Kidney (tissue), 14 donors: Measurements from ENCODE around the gene CARD10. TPM values are rescaled to one million over a fixed set of nuclear protein-coding genes. Genes with fewer than 3 reads are reported as not detected.
"Not testable (repeated sequence)": the region's sequence is repeated elsewhere in the genome, so short reads cannot be mapped to it uniquely, and the experiment has no call there.

Source experiments
- DNase-seq, 5 donors: peaks; one replicate each; pipeline ENCODE4 v3.0.0-alpha.2; 2013 to 2020
- FAIRE-seq: peaks from 2 replicates; lab custom pipeline; 2012; peaks lifted over from hg19 to GRCh38; lab: Jason Lieb, UNC
- H3K27ac ChIP-seq, 2 donors: one replicate each; pipeline ENCODE4 v1.7.0; 2013; ENCODE audit warnings: low read depth in 2 of 2, low read length in 2 of 2, inconsistent platforms in 1 of 2
- H3K27me3 ChIP-seq: one replicate; pipeline ENCODE4 v1.7.1; 2013; ENCODE audit warnings: low read length, inconsistent platforms; ENCODE audit not compliant: control insufficient read depth, insufficient read depth
- H3K36me3 ChIP-seq, 3 donors: one replicate each; pipeline versions ENCODE4 v1.7.0 to v1.7.1; 2013; ENCODE audit warnings: low read length in 3 of 3, control low read depth in 1 of 3, inconsistent platforms in 1 of 3; ENCODE audit not compliant: insufficient read depth in 3 of 3, control insufficient read depth in 2 of 3
- H3K4me1 ChIP-seq, 3 donors: one replicate each; pipeline versions ENCODE4 v1.7.0 to v1.7.1; 2013; ENCODE audit warnings: low read length in 3 of 3, inconsistent platforms in 1 of 3, low read depth in 1 of 3; ENCODE audit not compliant: control insufficient read depth in 2 of 3, insufficient read depth in 2 of 3
- H3K4me3 ChIP-seq, 3 donors: one replicate each; pipeline versions ENCODE4 v1.7.0 to v1.8.1; 2013; ENCODE audit warnings: low read length in 3 of 3, control low read depth in 1 of 3, inconsistent platforms in 1 of 3
- H3K9ac ChIP-seq, 3 donors: one replicate each; pipeline versions ENCODE4 v1.7.0 to v1.7.1; 2013; ENCODE audit warnings: low read length in 3 of 3, control low read depth in 1 of 3, inconsistent platforms in 1 of 3
- H3K9me3 ChIP-seq, 3 donors: one replicate each; pipeline versions ENCODE4 v1.7.0 to v1.7.1; 2013; ENCODE audit warnings: low read length in 3 of 3, control low read depth in 1 of 3, inconsistent platforms in 1 of 3; ENCODE audit not compliant: control insufficient read depth in 2 of 3, insufficient read depth in 1 of 3
- CTCF ChIP-seq: IDR thresholded peaks from 3 replicates; pipeline ENCODE4 v1.5.1; 2012; ENCODE audit warnings: mild to moderate bottlenecking, moderate library complexity, borderline replicate concordance; ENCODE audit not compliant: insufficient read depth; ENCODE audit errors: extremely low read depth
- intact Hi-C: fragments of 100-400 bp; cut with DNase I; formaldehyde crosslinking; loops from one replicate; pipeline ENCODE4 v1.11.1; 2022
- polyA plus RNA-seq: library from polyadenylated mRNA; stranded (reverse); fragments of 350-450 nt; fragmentation: Illumina TruSeq; extraction: RNeasy Lipid Tissue Mini Kit (QIAGEN cat#74804); gene quantifications from one replicate; pipeline ENCODE4 v1.2.3, GENCODE V29; 2014; ENCODE audit warnings: low read depth, low replicate concordance; ENCODE audit not compliant: insufficient read depth
- total RNA-seq: library from RNA; stranded (reverse); fragmentation: NEBNext Ultra II Directional; extraction: Animal tissue kit (Norgen Biotek cat#: 25700); gene quantifications from one replicate; pipeline ENCODE4 v1.2.1, GENCODE V29; 2021
- donor health status: control.
- donor health status: control.
- donor health status: control.
- donor health status: control.
- donor health status: control.
- donor health status: DM: yes; HTN: yes; CAD: no.
- donor health status: Normal renal cell carcinoma (clear cell type).

Gene CARD10
- total and polyA plus RNA-seq, 2 donors from 2014 or later: 32.4 to 42.3 TPM

- no peak overlapping the region for H3K4me3 ChIP-seq
- intact Hi-C loops: loop anchor here (5.0 kb wide), 1 partner anchor 47 kb away; no protein-coding TSS in a partner anchor
- H3K9ac ChIP-seq: peak overlapping the region in 1 of 3 donors; percentile 29
- H3K27ac ChIP-seq: peak overlapping the region; percentile 84 to 93
- DNase-seq: peak; percentile 62 to 87 (median 76)
- H3K36me3 ChIP-seq: no peaks in the 10 kb centered on the region
- H3K9me3 ChIP-seq: no peaks in the 10 kb centered on the region
- peaks cover 2 to 29% (median 13%) of the 10 kb centered on the region in 3 donors for H3K4me1 ChIP-seq
- H3K27me3 ChIP-seq: no peaks in the 10 kb centered on the region
- peak; percentile 72 for TF ChIP-seq CTCF
- FAIRE-seq: no peak
These were observed 25.9 kb upstream of the CARD10 start for GRCh38 chr22:37544955-37545702.

- H3K4me3 ChIP-seq: no peak overlapping the region
- no peaks in the 10 kb centered on the region for H3K9me3 ChIP-seq
- intact Hi-C loops: loop anchor here (5.0 kb wide), 1 partner anchor 49 kb away; no protein-coding TSS in a partner anchor
- H3K4me1 ChIP-seq: peaks cover 5 to 27% (median 13%) of the 10 kb centered on the region in 3 donors
- DNase-seq (no peak), FAIRE-seq (no peak)
- H3K9ac ChIP-seq: no peak overlapping the region
- TF ChIP-seq CTCF: no peak
- no peaks in the 10 kb centered on the region for H3K27me3 ChIP-seq
- no peaks in the 10 kb centered on the region for H3K36me3 ChIP-seq
- H3K27ac ChIP-seq: no peak overlapping the region
These were observed 23.7 kb upstream of the CARD10 start for GRCh38 chr22:37542959-37543358.

- Histone ChIP-seq H3K4me1 (peaks cover 5 to 25% (median 13%) of the 10 kb centered on the region in 3 donors), H3K27ac (peak overlapping the region; percentile 39 to 63), H3K9ac (peak overlapping the region in 1 of 3 donors; percentile 58)
- not testable (repeated sequence) for H3K4me3 ChIP-seq, FAIRE-seq, DNase-seq, H3K9me3 ChIP-seq, H3K36me3 ChIP-seq, H3K27me3 ChIP-seq
- intact Hi-C loops: loop anchor here (5.0 kb wide), 1 partner anchor 50 kb away; no protein-coding TSS in a partner anchor
These were observed 23.2 kb upstream of the CARD10 start for GRCh38 chr22:37542416-37542815.

GRCh38 chr22:37539790-37540189 lies 20.6 kb upstream of the CARD10 start:
- H3K27ac ChIP-seq, FAIRE-seq, H3K9me3 ChIP-seq, H3K9ac ChIP-seq, H3K27me3 ChIP-seq, H3K36me3 ChIP-seq, H3K4me3 ChIP-seq: not testable (repeated sequence)
- peaks cover 0 to 11% (median 2%) of the 10 kb centered on the region in 3 donors for H3K4me1 ChIP-seq
- DNase-seq: peak in 1 of 5 donors; percentile 18
- intact Hi-C loops: loop anchor here (5.0 kb wide), 2 partner anchors 33 to 53 kb away; no protein-coding TSS in a partner anchor
